WERI-Rb-1 (cell line): ENCODE data around the gene SAC3D1.
A peak's percentile ranks its signal among the peaks of the same experiment; 100 is the strongest.

Experiments
- DNase-seq: peaks from one replicate; pipeline ENCODE4 v3.0.0-alpha.2; 2020
- H3K27ac ChIP-seq: fragments of 250-450 bp; sonication (Bioruptor Pico); 2 replicates; pipeline ENCODE4 v1.5.1; 2020; ENCODE audit warnings: mild to moderate bottlenecking, moderate library complexity
- H3K27me3 ChIP-seq: fragments of 250-450 bp; sonication (Bioruptor Pico); 2 replicates; pipeline ENCODE4 v1.5.1; 2021; ENCODE audit warnings: mild to moderate bottlenecking, low read depth, moderate library complexity; ENCODE audit not compliant: insufficient read depth, severe bottlenecking
- H3K36me3 ChIP-seq: fragments of 250-450 bp; sonication (Bioruptor Pico); 2 replicates; pipeline ENCODE4 v1.5.1; 2020; ENCODE audit warnings: mild to moderate bottlenecking, moderate library complexity
- H3K4me3 ChIP-seq: 2 replicates; pipeline ENCODE4 v1.5.1; 2011; ENCODE audit warnings: low read depth, mild to moderate bottlenecking, control low read depth, low read length
- H3K9me3 ChIP-seq: fragments of 250-450 bp; sonication (Bioruptor Pico); 2 replicates; pipeline ENCODE4 v1.5.1; 2021; ENCODE audit warnings: mild to moderate bottlenecking, moderate library complexity; ENCODE audit not compliant: severe bottlenecking
- TF ChIP-seq, protein P1 (sequence below): IDR thresholded peaks from 2 replicates; pipeline ENCODE4 v1.5.1; 2011; ENCODE audit warnings: low read depth, mild to moderate bottlenecking, control low read depth, inconsistent platforms, low read length

Gene SAC3D1

DNA sequence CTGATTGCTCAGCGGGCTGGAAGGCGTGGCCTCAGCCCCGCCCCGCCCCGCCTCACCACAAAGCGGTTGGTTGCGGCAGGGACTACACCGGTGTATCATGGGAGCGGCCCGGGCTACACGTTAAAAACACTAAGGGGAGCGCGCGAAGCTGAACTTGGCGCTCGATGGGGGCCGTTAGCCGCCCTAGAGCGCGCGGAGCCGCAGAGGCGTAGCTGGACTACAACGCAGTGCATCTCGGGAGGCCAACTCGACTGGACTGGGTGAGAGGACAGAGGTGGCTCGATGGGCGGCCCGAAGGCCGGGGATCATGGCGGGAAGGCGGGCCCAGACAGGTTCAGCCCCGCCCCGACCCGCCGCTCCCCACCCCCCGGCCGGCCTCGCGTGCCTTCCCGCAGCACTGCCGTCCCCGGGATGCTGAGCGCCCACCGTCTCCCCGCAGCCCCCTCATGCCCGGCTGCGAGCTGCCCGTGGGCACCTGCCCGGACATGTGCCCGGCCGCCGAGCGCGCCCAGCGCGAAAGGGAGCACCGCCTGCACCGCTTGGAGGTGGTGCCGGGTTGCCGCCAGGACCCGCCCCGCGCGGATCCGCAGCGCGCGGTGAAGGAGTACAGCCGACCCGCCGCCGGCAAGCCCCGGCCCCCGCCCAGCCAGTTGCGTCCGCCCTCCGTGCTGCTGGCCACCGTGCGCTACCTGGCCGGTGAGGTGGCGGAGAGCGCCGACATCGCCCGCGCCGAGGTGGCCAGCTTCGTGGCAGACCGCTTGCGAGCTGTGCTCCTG is at the start of gene SAC3D1:
Gene SAC3D1 (plus strand): TSS at position 364 of the 776 bp plus-strand sequence. CDS start 83 bp downstream, at position 447.
- H3K4me3 ChIP-seq, result peak within 1 kb of the TSS; percentile 77
- peak; percentile 98 for DNase-seq
- TF ChIP-seq, protein P1, sequence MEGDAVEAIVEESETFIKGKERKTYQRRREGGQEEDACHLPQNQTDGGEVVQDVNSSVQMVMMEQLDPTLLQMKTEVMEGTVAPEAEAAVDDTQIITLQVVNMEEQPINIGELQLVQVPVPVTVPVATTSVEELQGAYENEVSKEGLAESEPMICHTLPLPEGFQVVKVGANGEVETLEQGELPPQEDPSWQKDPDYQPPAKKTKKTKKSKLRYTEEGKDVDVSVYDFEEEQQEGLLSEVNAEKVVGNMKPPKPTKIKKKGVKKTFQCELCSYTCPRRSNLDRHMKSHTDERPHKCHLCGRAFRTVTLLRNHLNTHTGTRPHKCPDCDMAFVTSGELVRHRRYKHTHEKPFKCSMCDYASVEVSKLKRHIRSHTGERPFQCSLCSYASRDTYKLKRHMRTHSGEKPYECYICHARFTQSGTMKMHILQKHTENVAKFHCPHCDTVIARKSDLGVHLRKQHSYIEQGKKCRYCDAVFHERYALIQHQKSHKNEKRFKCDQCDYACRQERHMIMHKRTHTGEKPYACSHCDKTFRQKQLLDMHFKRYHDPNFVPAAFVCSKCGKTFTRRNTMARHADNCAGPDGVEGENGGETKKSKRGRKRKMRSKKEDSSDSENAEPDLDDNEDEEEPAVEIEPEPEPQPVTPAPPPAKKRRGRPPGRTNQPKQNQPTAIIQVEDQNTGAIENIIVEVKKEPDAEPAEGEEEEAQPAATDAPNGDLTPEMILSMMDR, result no peak
- peak within 1 kb of the TSS; percentile 92 for H3K27ac ChIP-seq
- no peaks in the 10 kb centered on the region for H3K27me3 ChIP-seq
- H3K9me3 ChIP-seq, result no peaks in the 10 kb centered on the region
- peaks cover 49% of the 10 kb centered on the region for H3K36me3 ChIP-seq

- Histone ChIP-seq H3K4me3 (no peak overlapping the region), H3K27ac (no peak overlapping the region), H3K27me3 (no peaks in the 10 kb centered on the region), H3K9me3 (no peaks in the 10 kb centered on the region), H3K36me3 (no peaks in the 10 kb centered on the region)
- TF ChIP-seq, protein P1, result no peak
- DNase-seq, result no peak
Observed at GRCh38 chr11:64994318-64994717, 46.7 kb upstream of the SAC3D1 start.

DNA sequence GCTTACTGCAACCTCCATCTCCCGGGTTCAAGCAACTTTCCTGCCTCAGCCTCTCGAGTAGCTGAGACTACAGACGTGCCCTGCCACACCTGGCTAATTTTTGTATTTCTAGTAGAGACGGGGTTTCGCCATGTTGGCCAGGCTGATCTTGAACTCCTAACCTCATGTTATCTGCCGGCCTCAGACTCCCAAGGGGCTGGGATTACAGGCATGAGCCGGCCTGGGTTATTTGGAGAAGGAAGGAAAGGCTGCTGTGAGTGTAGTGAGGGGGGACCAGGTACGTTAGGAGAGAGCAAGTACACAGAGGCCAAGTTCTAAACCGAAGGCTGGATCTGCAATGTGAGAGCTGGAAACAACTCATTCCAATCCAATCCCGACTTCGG is 44.7 kb upstream of the SAC3D1 start:
- Histone ChIP-seq H3K9me3 (no peaks in the 10 kb centered on the region), H3K27ac (peak overlapping the region; percentile 34), H3K36me3 (no peaks in the 10 kb centered on the region), H3K27me3 (no peaks in the 10 kb centered on the region), H3K4me3 (peak overlapping the region; percentile 20)
- TF ChIP-seq, protein P1, result no peak
- no peak for DNase-seq

- no peaks in the 10 kb centered on the region for H3K9me3 ChIP-seq
- peak; percentile 90 for DNase-seq
- H3K36me3 ChIP-seq, result no peaks in the 10 kb centered on the region
- H3K27me3 ChIP-seq, result no peaks in the 10 kb centered on the region
- H3K27ac ChIP-seq, result peak within 1 kb of the TSS; percentile 55
- TF ChIP-seq, protein P1, result peak; percentile 79
- peak within 1 kb of the TSS; percentile 22 for H3K4me3 ChIP-seq
Observed at GRCh38 chr11:64996710-64997380, 44.2 kb upstream of the SAC3D1 start, which contains the start of gene BATF2. TSS of gene BATF2 (minus strand) at chr11:64996971. CDS start at chr11:64996914, 57 bp downstream.

GRCh38 chr11:64998141-64998540 is 42.9 kb upstream of the SAC3D1 start:
- no peak for DNase-seq
- no peaks in the 10 kb centered on the region for H3K36me3 ChIP-seq
- no peak overlapping the region for H3K27ac ChIP-seq
- TF ChIP-seq, protein P1, result no peak
- no peaks in the 10 kb centered on the region for H3K9me3 ChIP-seq
- no peak overlapping the region for H3K4me3 ChIP-seq
- no peaks in the 10 kb centered on the region for H3K27me3 ChIP-seq
